Astrocyte (in vitro differentiated cells and primary cell): Measurements from ENCODE around the gene PLA2G4F.

Experiments
- EZH2 ChIP-seq: IDR thresholded peaks from 2 replicates; pipeline ENCODE4 v1.6.1; 2012; ENCODE audit warnings: mild to moderate bottlenecking, low read length, inconsistent platforms; ENCODE audit not compliant: insufficient read depth
- TF ChIP-seq, protein P1 (sequence below): IDR thresholded peaks from 2 replicates; pipeline ENCODE4 v1.5.1; 2011; ENCODE audit warnings: low read depth, mild to moderate bottlenecking, inconsistent platforms, low read length, moderate library complexity; ENCODE audit not compliant: insufficient read depth

DNA sequence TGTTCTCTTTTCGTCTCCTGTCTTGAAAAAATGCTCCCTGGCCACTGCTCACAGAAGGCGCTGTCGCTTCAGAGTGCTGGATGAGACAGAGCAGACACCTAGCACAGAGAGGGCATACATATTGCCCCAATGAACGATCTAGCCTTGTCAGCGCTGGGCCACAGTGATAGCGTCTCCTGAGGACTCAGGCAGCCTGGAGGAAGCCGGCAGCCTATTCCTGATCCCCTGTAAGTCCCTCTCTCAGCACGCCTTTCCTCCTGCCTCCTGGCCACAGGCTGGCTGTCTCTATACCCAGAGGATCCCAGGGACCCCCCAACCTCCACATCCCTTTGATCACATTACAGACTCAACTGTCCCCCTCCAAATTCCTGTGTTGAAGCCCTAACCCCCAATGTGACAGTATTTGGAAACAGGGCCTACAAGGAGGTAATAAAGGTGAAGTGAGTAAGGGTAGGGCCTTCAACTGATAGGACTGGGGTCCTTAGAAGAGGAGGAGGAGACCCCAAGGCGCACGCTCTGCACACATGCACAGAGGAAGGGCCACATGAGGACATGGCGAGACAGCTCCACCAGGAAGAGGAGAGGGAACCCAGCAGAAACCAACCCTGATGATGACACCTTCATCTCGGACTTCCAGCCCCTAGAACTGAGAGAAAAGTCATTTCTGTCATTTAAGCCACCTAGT, 7.5 kb downstream of the PLA2G4F start:
- TF ChIP-seq, protein P1, sequence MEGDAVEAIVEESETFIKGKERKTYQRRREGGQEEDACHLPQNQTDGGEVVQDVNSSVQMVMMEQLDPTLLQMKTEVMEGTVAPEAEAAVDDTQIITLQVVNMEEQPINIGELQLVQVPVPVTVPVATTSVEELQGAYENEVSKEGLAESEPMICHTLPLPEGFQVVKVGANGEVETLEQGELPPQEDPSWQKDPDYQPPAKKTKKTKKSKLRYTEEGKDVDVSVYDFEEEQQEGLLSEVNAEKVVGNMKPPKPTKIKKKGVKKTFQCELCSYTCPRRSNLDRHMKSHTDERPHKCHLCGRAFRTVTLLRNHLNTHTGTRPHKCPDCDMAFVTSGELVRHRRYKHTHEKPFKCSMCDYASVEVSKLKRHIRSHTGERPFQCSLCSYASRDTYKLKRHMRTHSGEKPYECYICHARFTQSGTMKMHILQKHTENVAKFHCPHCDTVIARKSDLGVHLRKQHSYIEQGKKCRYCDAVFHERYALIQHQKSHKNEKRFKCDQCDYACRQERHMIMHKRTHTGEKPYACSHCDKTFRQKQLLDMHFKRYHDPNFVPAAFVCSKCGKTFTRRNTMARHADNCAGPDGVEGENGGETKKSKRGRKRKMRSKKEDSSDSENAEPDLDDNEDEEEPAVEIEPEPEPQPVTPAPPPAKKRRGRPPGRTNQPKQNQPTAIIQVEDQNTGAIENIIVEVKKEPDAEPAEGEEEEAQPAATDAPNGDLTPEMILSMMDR = no peak
- TF ChIP-seq EZH2 = no peak
